Activated naive CD8-positive, alpha-beta T cell (primary cell): ENCODE data around the gene SLC25A21.
"Not testable (repeated sequence)": the region's sequence is repeated elsewhere in the genome, so short reads cannot be mapped to it uniquely, and the experiment has no call there.

Source experiments
- H3K27ac Mint-ChIP-seq: one replicate; pipeline ENCODE4 v1.8.0; 2021; ENCODE audit warnings: mixed read lengths
- H3K27me3 Mint-ChIP-seq: one replicate; pipeline ENCODE4 v1.8.0; 2021; ENCODE audit warnings: mixed read lengths
- H3K36me3 Mint-ChIP-seq: one replicate; pipeline ENCODE4 v1.8.0; 2021; ENCODE audit warnings: mixed read lengths
- H3K4me1 Mint-ChIP-seq: one replicate; pipeline ENCODE4 v1.8.0; 2021; ENCODE audit warnings: low read depth, mixed read lengths
- H3K4me3 Mint-ChIP-seq: one replicate; pipeline ENCODE4 v1.8.0; 2021; ENCODE audit warnings: mild to moderate bottlenecking, mixed read lengths
- H3K9me3 Mint-ChIP-seq: one replicate; pipeline ENCODE4 v1.8.0; 2021; ENCODE audit warnings: low read depth, mixed read lengths

Gene SLC25A21

GRCh38 chr14:37196604-37197420 is 24.4 kb upstream of the SLC25A21 start:
- H3K27me3 Mint-ChIP-seq, result peaks cover 10% of the 10 kb centered on the region
- peaks cover 14% of the 10 kb centered on the region for H3K4me1 Mint-ChIP-seq
- no peaks in the 10 kb centered on the region for H3K9me3 Mint-ChIP-seq
- H3K27ac Mint-ChIP-seq, result no peak overlapping the region
- H3K4me3 Mint-ChIP-seq, result peak overlapping the region; percentile 72
- H3K36me3 Mint-ChIP-seq, result no peaks in the 10 kb centered on the region

- peaks cover 14% of the 10 kb centered on the region for H3K4me1 Mint-ChIP-seq
- H3K27me3 Mint-ChIP-seq, result peaks cover 10% of the 10 kb centered on the region
- no peaks in the 10 kb centered on the region for H3K9me3 Mint-ChIP-seq
- no peaks in the 10 kb centered on the region for H3K36me3 Mint-ChIP-seq
- H3K4me3 Mint-ChIP-seq, result no peak overlapping the region
- H3K27ac Mint-ChIP-seq, result no peak overlapping the region
These were observed 22.9 kb upstream of the SLC25A21 start for GRCh38 chr14:37195327-37195726.

GRCh38 chr14:37194698-37195097 is 22.3 kb upstream of the SLC25A21 start:
- Mint-ChIP-seq H3K27ac (no peak overlapping the region), H3K4me1 (peaks cover 14% of the 10 kb centered on the region), H3K27me3 (peaks cover 10% of the 10 kb centered on the region), H3K4me3 (no peak overlapping the region), H3K36me3 (no peaks in the 10 kb centered on the region), H3K9me3 (no peaks in the 10 kb centered on the region)

GRCh38 chr14:37189733-37190132 is 17.3 kb upstream of the SLC25A21 start:
- not testable (repeated sequence) for H3K4me1 Mint-ChIP-seq, H3K36me3 Mint-ChIP-seq, H3K27me3 Mint-ChIP-seq, H3K4me3 Mint-ChIP-seq, H3K27ac Mint-ChIP-seq, H3K9me3 Mint-ChIP-seq

- not testable (repeated sequence) for H3K27ac Mint-ChIP-seq, H3K9me3 Mint-ChIP-seq, H3K36me3 Mint-ChIP-seq, H3K4me1 Mint-ChIP-seq, H3K27me3 Mint-ChIP-seq, H3K4me3 Mint-ChIP-seq
These were observed 15.6 kb upstream of the SLC25A21 start for GRCh38 chr14:37187840-37188577.

- no peaks in the 10 kb centered on the region for H3K27me3 Mint-ChIP-seq
- no peaks in the 10 kb centered on the region for H3K4me1 Mint-ChIP-seq
- no peak overlapping the region for H3K27ac Mint-ChIP-seq
- no peaks in the 10 kb centered on the region for H3K36me3 Mint-ChIP-seq
- no peak overlapping the region for H3K4me3 Mint-ChIP-seq
- peaks cover 4% of the 10 kb centered on the region for H3K9me3 Mint-ChIP-seq
These were observed 14.9 kb upstream of the SLC25A21 start for GRCh38 chr14:37187294-37187693.

GRCh38 chr14:37186865-37187264 is 14.5 kb upstream of the SLC25A21 start:
- H3K4me3 Mint-ChIP-seq, result no peak overlapping the region
- H3K27me3 Mint-ChIP-seq, result peaks cover 2% of the 10 kb centered on the region
- H3K27ac Mint-ChIP-seq, result no peak overlapping the region
- peaks cover 7% of the 10 kb centered on the region for H3K9me3 Mint-ChIP-seq
- H3K4me1 Mint-ChIP-seq, result no peaks in the 10 kb centered on the region
- H3K36me3 Mint-ChIP-seq, result no peaks in the 10 kb centered on the region

GRCh38 chr14:37185670-37186069 is 13.3 kb upstream of the SLC25A21 start:
- Mint-ChIP-seq H3K36me3 (no peaks in the 10 kb centered on the region), H3K9me3 (peaks cover 7% of the 10 kb centered on the region), H3K4me1 (no peaks in the 10 kb centered on the region), H3K4me3 (no peak overlapping the region), H3K27ac (no peak overlapping the region), H3K27me3 (peaks cover 2% of the 10 kb centered on the region)

- H3K4me3 Mint-ChIP-seq, H3K27ac Mint-ChIP-seq, H3K9me3 Mint-ChIP-seq, H3K4me1 Mint-ChIP-seq, H3K27me3 Mint-ChIP-seq, H3K36me3 Mint-ChIP-seq: not testable (repeated sequence)
These were observed 12.1 kb upstream of the SLC25A21 start for GRCh38 chr14:37184520-37184919.

- no peaks in the 10 kb centered on the region for H3K4me1 Mint-ChIP-seq
- peaks cover 8% of the 10 kb centered on the region for H3K9me3 Mint-ChIP-seq
- no peak overlapping the region for H3K27ac Mint-ChIP-seq
- H3K27me3 Mint-ChIP-seq, result peaks cover 4% of the 10 kb centered on the region
- H3K36me3 Mint-ChIP-seq, result no peaks in the 10 kb centered on the region
- no peak overlapping the region for H3K4me3 Mint-ChIP-seq
These were observed 9.0 kb upstream of the SLC25A21 start for GRCh38 chr14:37181441-37181840.

- not testable (repeated sequence) for H3K4me3 Mint-ChIP-seq, H3K9me3 Mint-ChIP-seq, H3K27me3 Mint-ChIP-seq, H3K27ac Mint-ChIP-seq, H3K36me3 Mint-ChIP-seq, H3K4me1 Mint-ChIP-seq
These were observed 8.5 kb upstream of the SLC25A21 start for GRCh38 chr14:37180886-37181285.

GRCh38 chr14:37179896-37180502 is 7.6 kb upstream of the SLC25A21 start:
- Mint-ChIP-seq H3K36me3 (no peaks in the 10 kb centered on the region), H3K9me3 (peaks cover 8% of the 10 kb centered on the region), H3K4me1 (no peaks in the 10 kb centered on the region), H3K27me3 (peaks cover 4% of the 10 kb centered on the region), H3K27ac (no peak overlapping the region), H3K4me3 (no peak overlapping the region)

GRCh38 chr14:37172936-37173614 is 669 bp upstream of the SLC25A21 start:
- H3K4me3 Mint-ChIP-seq, result no peak overlapping the region
- peaks cover 8% of the 10 kb centered on the region for H3K9me3 Mint-ChIP-seq
- no peak overlapping the region for H3K27ac Mint-ChIP-seq
- peaks cover 2% of the 10 kb centered on the region for H3K36me3 Mint-ChIP-seq
- H3K27me3 Mint-ChIP-seq, result peaks cover 15% of the 10 kb centered on the region
- H3K4me1 Mint-ChIP-seq, result peaks cover 3% of the 10 kb centered on the region

GRCh38 chr14:37171678-37172023 is 755 bp downstream of the SLC25A21 start:
- Mint-ChIP-seq H3K4me1 (peaks cover 3% of the 10 kb centered on the region), H3K27me3 (peaks cover 16% of the 10 kb centered on the region), H3K4me3 (no peak overlapping the region), H3K27ac (no peak overlapping the region), H3K36me3 (peaks cover 2% of the 10 kb centered on the region), H3K9me3 (peaks cover 4% of the 10 kb centered on the region)

- Mint-ChIP-seq H3K36me3 (peaks cover 2% of the 10 kb centered on the region), H3K9me3 (peaks cover 4% of the 10 kb centered on the region), H3K4me3 (no peak overlapping the region), H3K27me3 (peaks cover 15% of the 10 kb centered on the region), H3K4me1 (peaks cover 3% of the 10 kb centered on the region), H3K27ac (no peak overlapping the region)
These were observed 1.4 kb downstream of the SLC25A21 start for GRCh38 chr14:37170993-37171392.
